NOMO-1 treated with DMSO at 0.1 percent for 48 hours (cell line): ENCODE data around the gene COL8A2.

Experiments
- DNase-seq: peaks from one replicate; lab custom pipeline; 2025; ENCODE audit not compliant: unreplicated experiment; lab: John Stamatoyannopoulos, UW

COL8A2 gene

GRCh38 chr1:36092166-36092797 lies 32.7 kb downstream of the COL8A2 start:
- DNase-seq, result peak; percentile 3

DNA sequence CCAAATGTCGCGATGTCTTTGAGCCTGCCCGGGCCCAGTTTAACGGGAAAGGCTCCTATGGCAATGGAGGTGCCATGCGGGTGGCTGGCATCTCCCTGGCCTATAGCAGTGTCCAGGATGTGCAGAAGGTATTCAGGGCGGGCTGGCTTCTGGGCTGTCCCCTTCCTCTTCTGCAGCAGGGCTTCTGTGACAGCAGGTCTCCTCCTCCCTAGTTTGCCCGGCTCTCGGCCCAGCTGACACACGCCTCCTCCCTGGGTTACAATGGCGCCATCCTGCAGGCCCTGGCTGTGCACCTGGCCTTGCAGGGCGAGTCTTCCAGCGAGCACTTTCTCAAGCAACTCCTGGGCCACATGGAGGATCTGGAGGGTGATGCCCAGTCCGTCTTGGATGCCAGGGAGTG lies 33.3 kb downstream of the COL8A2 start:
- no peak for DNase-seq

GRCh38 chr1:36091141-36091540 lies 33.9 kb downstream of the COL8A2 start:
- DNase-seq, result no peak

DNA sequence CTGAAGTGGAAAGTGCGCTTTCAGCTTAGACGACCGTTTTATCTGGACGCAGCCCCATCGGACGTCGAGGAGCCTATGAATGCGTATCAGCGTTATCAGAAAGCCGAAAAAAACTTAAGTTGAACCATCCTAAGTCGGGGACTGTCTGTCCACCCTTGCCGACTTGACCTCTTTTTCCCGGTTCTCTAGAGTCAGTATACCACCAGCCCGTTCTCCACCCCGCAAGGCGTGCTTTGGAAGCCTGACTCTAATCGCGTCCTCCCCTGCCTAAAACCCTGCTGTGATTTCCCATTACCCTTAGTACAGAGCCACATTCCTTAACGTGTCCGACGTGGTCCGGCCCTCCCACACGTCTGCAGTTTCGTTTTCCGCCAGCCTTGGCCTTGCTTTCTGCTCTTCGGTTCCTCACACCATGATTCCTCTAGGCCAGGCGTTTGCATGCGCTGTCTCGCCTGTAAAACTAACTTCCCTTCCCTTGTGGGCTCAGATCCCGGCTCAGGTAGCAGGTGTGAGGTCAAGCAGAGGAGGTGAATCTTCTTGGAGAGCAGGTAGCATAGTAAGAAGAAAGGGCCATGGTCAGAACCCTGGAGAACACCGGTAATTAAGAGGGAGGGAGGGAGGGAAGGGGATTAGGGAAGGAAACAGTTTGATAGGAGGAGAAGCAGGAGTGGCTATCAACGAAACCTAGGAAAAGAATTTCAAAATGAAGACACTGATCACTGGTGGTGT lies 35.5 kb downstream of the COL8A2 start:
- DNase-seq, result peak; percentile 54

DNA sequence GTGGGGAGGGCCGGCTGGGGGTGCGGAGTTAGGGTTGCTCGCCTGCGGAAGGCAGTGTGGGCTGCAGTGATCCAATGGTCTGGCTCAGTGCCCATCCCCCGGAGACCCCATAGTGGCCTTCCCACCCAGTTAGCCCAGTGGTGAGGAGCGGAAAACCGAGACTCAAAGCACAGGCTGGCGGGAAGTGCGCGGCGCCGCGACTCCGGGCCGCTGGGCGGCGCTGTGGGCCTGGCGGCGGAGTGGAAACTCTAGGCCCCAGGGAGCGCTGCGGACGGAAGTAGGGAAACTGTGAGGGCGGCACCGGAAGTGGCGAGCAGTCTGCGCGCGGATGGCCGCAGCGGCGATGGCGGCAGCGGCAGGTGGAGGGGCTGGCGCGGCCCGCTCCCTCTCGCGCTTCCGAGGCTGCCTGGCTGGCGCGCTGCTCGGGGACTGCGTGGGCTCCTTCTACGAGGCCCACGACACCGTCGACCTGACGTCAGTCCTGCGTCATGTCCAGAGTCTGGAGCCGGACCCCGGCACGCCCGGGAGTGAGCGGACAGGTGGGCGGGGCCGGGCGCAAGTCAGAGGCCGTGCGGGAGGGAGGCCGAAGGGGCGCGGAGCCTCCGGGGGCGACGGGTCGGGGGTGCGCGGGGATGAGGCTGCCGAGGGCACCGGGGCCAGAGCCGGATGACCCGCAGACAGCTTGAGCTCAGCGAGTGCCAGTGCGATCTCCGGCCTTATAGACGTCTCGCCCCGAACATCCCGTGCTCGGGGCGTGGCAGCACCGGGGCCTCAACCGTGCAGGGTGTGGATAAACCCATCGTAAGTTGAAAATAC lies 36.2 kb downstream of the COL8A2 start, which contains the start of gene ADPRS:
Gene ADPRS (plus strand): TSS at position 316 of the 816 bp plus-strand sequence. CDS start 13 bp downstream, at position 329.
- peak; percentile 90 for DNase-seq

GRCh38 chr1:36088265-36088576 lies 36.8 kb downstream of the COL8A2 start:
- no peak for DNase-seq

- no peak for DNase-seq
Observed at GRCh38 chr1:36087233-36088123, 37.5 kb downstream of the COL8A2 start.

- DNase-seq, result no peak
Observed at GRCh38 chr1:36086529-36087232, 38.3 kb downstream of the COL8A2 start.

GRCh38 chr1:36085686-36086526 lies 39.1 kb downstream of the COL8A2 start:
- DNase-seq, result no peak

DNA sequence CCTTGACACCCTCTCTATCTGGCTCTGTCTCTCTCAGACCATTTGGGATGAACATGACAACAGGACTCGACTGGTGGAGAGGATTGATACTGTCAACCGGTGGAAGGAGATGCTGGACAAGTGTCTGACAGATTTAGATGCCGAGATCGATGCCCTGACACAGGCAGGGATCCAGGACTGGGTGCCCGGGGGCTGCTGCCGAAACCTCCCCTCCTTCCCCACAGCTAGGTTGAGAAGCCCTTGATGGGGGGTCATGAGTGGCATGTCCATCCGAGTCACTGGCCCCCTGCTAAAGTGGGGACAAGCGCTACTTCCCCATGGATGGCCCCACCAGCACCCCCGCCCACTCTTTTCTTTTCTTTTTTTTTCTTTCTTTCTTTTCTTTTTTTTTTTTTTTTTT lies 39.9 kb downstream of the COL8A2 start:
- no peak for DNase-seq

DNA sequence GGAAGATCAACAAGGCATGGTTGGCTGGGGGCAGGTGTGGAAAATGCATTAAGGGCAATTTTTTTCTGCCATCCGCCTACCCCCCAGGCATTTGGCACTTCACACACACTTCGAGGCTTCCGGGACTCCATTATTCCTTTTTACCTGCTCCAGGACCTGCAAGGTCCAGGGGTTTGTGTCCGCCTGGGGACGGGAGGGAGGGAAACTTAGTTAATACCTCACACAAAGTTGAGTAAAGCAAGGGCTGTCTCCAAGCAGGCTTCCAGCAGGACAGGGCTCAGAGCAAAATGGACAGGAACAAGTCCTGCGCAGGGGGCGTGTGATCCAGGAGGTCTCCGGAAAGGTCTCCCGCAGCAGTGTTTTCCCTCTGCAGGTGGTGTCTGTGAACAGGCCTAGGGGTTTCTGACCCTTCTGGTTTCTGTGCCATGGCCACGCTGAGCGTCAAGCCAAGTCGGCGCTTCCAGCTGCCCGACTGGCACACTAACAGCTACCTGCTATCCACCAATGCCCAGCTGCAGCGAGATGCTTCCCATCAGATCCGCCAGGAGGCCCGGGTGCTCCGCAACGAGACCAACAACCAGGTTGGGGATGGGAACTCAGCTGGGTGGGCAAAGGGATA lies 40.4 kb downstream of the COL8A2 start:
- no peak for DNase-seq

GRCh38 chr1:36083635-36084496 lies 41.2 kb downstream of the COL8A2 start, which contains the start of gene TEKT2:
TSS of gene TEKT2 (plus strand) at chr1:36084094. CDS start at chr1:36084922, 828 bp downstream.
- DNase-seq, result no peak

DNA sequence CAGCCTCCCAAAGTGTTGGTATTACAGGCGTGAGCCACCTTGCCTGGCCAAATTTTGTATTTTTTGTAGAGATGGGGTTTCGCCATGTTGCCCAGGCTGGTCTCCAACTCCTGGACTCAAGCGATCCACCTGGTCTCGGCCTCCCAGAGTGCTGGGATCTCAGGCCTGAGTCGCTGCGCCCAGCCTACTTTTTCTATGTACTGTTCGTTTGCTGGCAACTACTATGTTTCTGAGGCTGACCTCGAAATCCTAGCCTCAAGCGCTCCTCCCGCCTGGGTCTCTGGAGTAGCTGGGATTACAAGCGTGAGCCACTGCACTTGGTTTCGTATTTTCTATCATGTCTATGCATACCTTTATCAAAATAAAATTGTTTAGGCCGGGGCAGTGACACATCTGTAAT lies 41.8 kb downstream of the COL8A2 start:
- DNase-seq, result no peak

- no peak for DNase-seq
Observed at GRCh38 chr1:36081926-36082485, 43.0 kb downstream of the COL8A2 start.

- no peak for DNase-seq
Observed at GRCh38 chr1:36080801-36081200, 44.2 kb downstream of the COL8A2 start.

DNA sequence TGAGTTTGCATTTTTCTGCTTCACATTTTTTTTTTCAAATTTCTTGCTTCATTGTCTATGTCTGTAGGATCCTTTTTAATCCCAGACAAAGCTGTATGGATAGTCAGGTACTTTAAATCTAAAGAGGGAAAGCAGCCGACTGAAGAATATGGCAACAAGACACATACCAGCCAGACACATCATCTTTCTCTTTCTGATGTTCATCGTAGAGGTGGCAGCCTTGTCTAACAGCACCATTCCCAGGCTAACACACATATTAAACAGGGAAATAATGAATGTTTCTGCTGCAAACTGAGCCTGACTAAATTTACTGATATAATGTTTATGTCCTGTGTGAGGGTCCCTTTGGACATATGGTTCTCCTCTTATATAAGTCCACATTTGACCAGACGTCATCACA lies 44.8 kb downstream of the COL8A2 start:
- DNase-seq, result no peak

GRCh38 chr1:36076979-36077573 lies 47.9 kb downstream of the COL8A2 start:
- no peak for DNase-seq
